HEK293 (cell line): ENCODE measurements around the gene VOPP1.

ENCODE experiments used
- CTCF ChIA-PET: fragments of 350-600 bp; formaldehyde crosslinking; extraction: SDS; loops from one replicate; lab custom pipeline; 2021; ENCODE audit warnings: antibody characterized with exemption; lab: Yijun Ruan, JAX
- POLR2A ChIA-PET: fragments of 300-600 bp; formaldehyde crosslinking; extraction: SDS; loops from one replicate; lab custom pipeline; 2020; ENCODE audit warnings: antibody characterized with exemption, inconsistent platforms; lab: Yijun Ruan, JAX
- H3K27ac ChIP-seq: fragments of 200-500 bp; sonication (Bioruptor generic); 2 replicates; pipeline ENCODE4 v1.5.1; 2014; ENCODE audit warnings: low read depth, low read length, control low read depth, inconsistent platforms; ENCODE audit errors: extremely low read depth
- H3K36me3 ChIP-seq, 2 experiments: fragments of 200-500 bp in 1 of 2; sonication (Bioruptor generic) in 1 of 2; 1 replicate in 1 of 2; 2 replicates in 1 of 2; pipeline ENCODE4 v1.5.1; 2014 to 2017; ENCODE audit warnings: inconsistent platforms in 2 of 2, low read length in 2 of 2; ENCODE audit not compliant: control insufficient read depth in 2 of 2, insufficient read depth in 1 of 2
- H3K4me1 ChIP-seq: fragments of 200-500 bp; sonication (Bioruptor generic); 2 replicates; pipeline ENCODE4 v1.5.1; 2014; ENCODE audit warnings: mild to moderate bottlenecking, low read length, inconsistent platforms; ENCODE audit not compliant: control insufficient read depth, insufficient read depth
- H3K4me3 ChIP-seq: 2 replicates; pipeline ENCODE4 v1.5.1; 2011; ENCODE audit warnings: low read depth, mild to moderate bottlenecking, control low read depth, low read length, moderate library complexity
- H3K9me3 ChIP-seq: fragments of 200-500 bp; sonication (Bioruptor generic); 2 replicates; pipeline ENCODE4 v1.5.1; 2014; ENCODE audit warnings: low read depth, low read length, inconsistent platforms; ENCODE audit not compliant: control insufficient read depth, insufficient read depth
- SP2 ChIP-seq: fragments of 450-650 bp; formaldehyde crosslinking; IDR thresholded peaks from 2 replicates; pipeline ENCODE4 v1.5.1; 2016; ENCODE audit warnings: missing biosample characterization, missing genetic modification characterization
- SP3 ChIP-seq: fragments of 450-650 bp; formaldehyde crosslinking; IDR thresholded peaks from 2 replicates; pipeline ENCODE4 v1.5.1; 2016; ENCODE audit warnings: missing biosample characterization, missing genetic modification characterization
- SP7 ChIP-seq: fragments of 450-650 bp; formaldehyde crosslinking; IDR thresholded peaks from 2 replicates; pipeline ENCODE4 v1.5.1; 2016; ENCODE audit warnings: missing biosample characterization, missing genetic modification characterization
- ZNF10 ChIP-seq: fragments of 450-650 bp; formaldehyde crosslinking; IDR thresholded peaks from 2 replicates; pipeline ENCODE4 v1.5.1; 2017; ENCODE audit warnings: missing biosample characterization, missing genetic modification characterization
- ZNF114 ChIP-seq: fragments of 450-650 bp; formaldehyde crosslinking; IDR thresholded peaks from 2 replicates; pipeline ENCODE4 v1.5.0; 2017; ENCODE audit warnings: missing biosample characterization, missing genetic modification characterization
- ZNF133 ChIP-seq: fragments of 450-650 bp; formaldehyde crosslinking; IDR thresholded peaks from 2 replicates; pipeline ENCODE4 v1.5.1; 2016; ENCODE audit warnings: missing biosample characterization, missing genetic modification characterization
- ZNF138 ChIP-seq: fragments of 450-650 bp; formaldehyde crosslinking; IDR thresholded peaks from 2 replicates; pipeline ENCODE4 v1.5.1; 2016; ENCODE audit warnings: missing biosample characterization, missing genetic modification characterization, borderline replicate concordance
- ZNF146 ChIP-seq: fragments of 450-650 bp; formaldehyde crosslinking; IDR thresholded peaks from 2 replicates; pipeline ENCODE4 v1.5.1; 2016; ENCODE audit warnings: missing biosample characterization, missing genetic modification characterization
- ZNF354C ChIP-seq: fragments of 450-650 bp; formaldehyde crosslinking; IDR thresholded peaks from 2 replicates; pipeline ENCODE4 v1.5.1; 2016; ENCODE audit warnings: missing biosample characterization, missing genetic modification characterization, low read depth, borderline replicate concordance
- ZNF391 ChIP-seq: fragments of 450-650 bp; formaldehyde crosslinking; IDR thresholded peaks from 2 replicates; pipeline ENCODE4 v1.5.1; 2016; ENCODE audit warnings: low read depth, missing biosample characterization, missing genetic modification characterization, borderline replicate concordance
- ZNF433 ChIP-seq: fragments of 450-650 bp; formaldehyde crosslinking; IDR thresholded peaks from 2 replicates; pipeline ENCODE4 v1.5.1; 2016; ENCODE audit warnings: missing biosample characterization, missing genetic modification characterization, low read depth
- ZNF580 ChIP-seq: fragments of 450-650 bp; formaldehyde crosslinking; IDR thresholded peaks from 2 replicates; pipeline ENCODE4 v1.5.1; 2016; ENCODE audit warnings: missing biosample characterization, missing genetic modification characterization
- TF ChIP-seq, protein P1 (sequence below): fragments of 450-650 bp; formaldehyde crosslinking; IDR thresholded peaks from 2 replicates; pipeline ENCODE4 v1.5.1; 2016; ENCODE audit warnings: missing biosample characterization, missing genetic modification characterization
- TF ChIP-seq, protein P2 (sequence below): fragments of 450-650 bp; formaldehyde crosslinking; IDR thresholded peaks from 2 replicates; pipeline ENCODE4 v1.5.1; 2016; ENCODE audit warnings: missing biosample characterization, missing genetic modification characterization
- TF ChIP-seq, protein P3 (sequence below): fragments of 450-650 bp; formaldehyde crosslinking; IDR thresholded peaks from 2 replicates; pipeline ENCODE4 v1.5.1; 2016; ENCODE audit warnings: missing biosample characterization, missing genetic modification characterization
- TF ChIP-seq, protein P4 (sequence below): fragments of 450-650 bp; formaldehyde crosslinking; IDR thresholded peaks from 2 replicates; pipeline ENCODE4 v1.5.1; 2016; ENCODE audit warnings: missing biosample characterization, missing genetic modification characterization, borderline replicate concordance

VOPP1 gene

GRCh38 chr7:55594870-55595269, 22.6 kb upstream of the VOPP1 start:
- Histone ChIP-seq H3K4me1 (no peaks in the 10 kb centered on the region), H3K4me3 (no peak overlapping the region), H3K36me3 (no peaks in the 10 kb centered on the region), H3K27ac (no peak overlapping the region), H3K9me3 (no peaks in the 10 kb centered on the region)
- ChIA-PET POLR2A (no interaction called here), CTCF (interaction anchor here (1.0 kb wide), 1 partner anchor 162 kb away, joined by 3 read pairs; no protein-coding TSS in a partner anchor)
- TF ChIP-seq ZNF114 (tag by site-specific recombination): no peak
- TF ChIP-seq, protein P1, sequence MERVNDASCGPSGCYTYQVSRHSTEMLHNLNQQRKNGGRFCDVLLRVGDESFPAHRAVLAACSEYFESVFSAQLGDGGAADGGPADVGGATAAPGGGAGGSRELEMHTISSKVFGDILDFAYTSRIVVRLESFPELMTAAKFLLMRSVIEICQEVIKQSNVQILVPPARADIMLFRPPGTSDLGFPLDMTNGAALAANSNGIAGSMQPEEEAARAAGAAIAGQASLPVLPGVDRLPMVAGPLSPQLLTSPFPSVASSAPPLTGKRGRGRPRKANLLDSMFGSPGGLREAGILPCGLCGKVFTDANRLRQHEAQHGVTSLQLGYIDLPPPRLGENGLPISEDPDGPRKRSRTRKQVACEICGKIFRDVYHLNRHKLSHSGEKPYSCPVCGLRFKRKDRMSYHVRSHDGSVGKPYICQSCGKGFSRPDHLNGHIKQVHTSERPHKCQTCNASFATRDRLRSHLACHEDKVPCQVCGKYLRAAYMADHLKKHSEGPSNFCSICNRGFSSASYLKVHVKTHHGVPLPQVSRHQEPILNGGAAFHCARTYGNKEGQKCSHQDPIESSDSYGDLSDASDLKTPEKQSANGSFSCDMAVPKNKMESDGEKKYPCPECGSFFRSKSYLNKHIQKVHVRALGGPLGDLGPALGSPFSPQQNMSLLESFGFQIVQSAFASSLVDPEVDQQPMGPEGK (tag by site-specific recombination): no peak
- no peak for TF ChIP-seq SP7
- no peak for TF ChIP-seq SP2
- no peak for TF ChIP-seq ZNF146
- TF ChIP-seq SP3 (tag by site-specific recombination): no peak
- TF ChIP-seq ZNF433 (tag by site-specific recombination): no peak
- TF ChIP-seq ZNF391 (tag by site-specific recombination): no peak
- TF ChIP-seq, protein P2, sequence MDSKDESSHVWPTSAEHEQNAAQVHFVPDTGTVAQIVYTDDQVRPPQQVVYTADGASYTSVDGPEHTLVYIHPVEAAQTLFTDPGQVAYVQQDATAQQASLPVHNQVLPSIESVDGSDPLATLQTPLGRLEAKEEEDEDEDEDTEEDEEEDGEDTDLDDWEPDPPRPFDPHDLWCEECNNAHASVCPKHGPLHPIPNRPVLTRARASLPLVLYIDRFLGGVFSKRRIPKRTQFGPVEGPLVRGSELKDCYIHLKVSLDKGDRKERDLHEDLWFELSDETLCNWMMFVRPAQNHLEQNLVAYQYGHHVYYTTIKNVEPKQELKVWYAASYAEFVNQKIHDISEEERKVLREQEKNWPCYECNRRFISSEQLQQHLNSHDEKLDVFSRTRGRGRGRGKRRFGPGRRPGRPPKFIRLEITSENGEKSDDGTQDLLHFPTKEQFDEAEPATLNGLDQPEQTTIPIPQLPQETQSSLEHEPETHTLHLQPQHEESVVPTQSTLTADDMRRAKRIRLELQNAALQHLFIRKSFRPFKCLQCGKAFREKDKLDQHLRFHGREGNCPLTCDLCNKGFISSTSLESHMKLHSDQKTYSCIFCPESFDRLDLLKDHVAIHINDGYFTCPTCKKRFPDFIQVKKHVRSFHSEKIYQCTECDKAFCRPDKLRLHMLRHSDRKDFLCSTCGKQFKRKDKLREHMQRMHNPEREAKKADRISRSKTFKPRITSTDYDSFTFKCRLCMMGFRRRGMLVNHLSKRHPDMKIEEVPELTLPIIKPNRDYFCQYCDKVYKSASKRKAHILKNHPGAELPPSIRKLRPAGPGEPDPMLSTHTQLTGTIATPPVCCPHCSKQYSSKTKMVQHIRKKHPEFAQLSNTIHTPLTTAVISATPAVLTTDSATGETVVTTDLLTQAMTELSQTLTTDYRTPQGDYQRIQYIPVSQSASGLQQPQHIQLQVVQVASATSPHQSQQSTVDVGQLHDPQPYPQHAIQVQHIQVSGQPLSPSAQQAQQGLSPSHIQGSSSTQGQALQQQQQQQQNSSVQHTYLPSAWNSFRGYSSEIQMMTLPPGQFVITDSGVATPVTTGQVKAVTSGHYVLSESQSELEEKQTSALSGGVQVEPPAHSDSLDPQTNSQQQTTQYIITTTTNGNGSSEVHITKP (tag by site-specific recombination): no peak
- TF ChIP-seq ZNF133: no peak
- no peak for TF ChIP-seq ZNF10
- TF ChIP-seq ZNF138 (tag by site-specific recombination): no peak
- no peak for TF ChIP-seq ZNF580 (tag by site-specific recombination)
- TF ChIP-seq, protein P3, sequence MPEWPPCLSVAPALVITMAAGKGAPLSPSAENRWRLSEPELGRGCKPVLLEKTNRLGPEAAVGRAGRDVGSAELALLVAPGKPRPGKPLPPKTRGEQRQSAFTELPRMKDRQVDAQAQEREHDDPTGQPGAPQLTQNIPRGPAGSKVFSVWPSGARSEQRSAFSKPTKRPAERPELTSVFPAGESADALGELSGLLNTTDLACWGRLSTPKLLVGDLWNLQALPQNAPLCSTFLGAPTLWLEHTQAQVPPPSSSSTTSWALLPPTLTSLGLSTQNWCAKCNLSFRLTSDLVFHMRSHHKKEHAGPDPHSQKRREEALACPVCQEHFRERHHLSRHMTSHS (tag by site-specific recombination): no peak
- TF ChIP-seq, protein P4, sequence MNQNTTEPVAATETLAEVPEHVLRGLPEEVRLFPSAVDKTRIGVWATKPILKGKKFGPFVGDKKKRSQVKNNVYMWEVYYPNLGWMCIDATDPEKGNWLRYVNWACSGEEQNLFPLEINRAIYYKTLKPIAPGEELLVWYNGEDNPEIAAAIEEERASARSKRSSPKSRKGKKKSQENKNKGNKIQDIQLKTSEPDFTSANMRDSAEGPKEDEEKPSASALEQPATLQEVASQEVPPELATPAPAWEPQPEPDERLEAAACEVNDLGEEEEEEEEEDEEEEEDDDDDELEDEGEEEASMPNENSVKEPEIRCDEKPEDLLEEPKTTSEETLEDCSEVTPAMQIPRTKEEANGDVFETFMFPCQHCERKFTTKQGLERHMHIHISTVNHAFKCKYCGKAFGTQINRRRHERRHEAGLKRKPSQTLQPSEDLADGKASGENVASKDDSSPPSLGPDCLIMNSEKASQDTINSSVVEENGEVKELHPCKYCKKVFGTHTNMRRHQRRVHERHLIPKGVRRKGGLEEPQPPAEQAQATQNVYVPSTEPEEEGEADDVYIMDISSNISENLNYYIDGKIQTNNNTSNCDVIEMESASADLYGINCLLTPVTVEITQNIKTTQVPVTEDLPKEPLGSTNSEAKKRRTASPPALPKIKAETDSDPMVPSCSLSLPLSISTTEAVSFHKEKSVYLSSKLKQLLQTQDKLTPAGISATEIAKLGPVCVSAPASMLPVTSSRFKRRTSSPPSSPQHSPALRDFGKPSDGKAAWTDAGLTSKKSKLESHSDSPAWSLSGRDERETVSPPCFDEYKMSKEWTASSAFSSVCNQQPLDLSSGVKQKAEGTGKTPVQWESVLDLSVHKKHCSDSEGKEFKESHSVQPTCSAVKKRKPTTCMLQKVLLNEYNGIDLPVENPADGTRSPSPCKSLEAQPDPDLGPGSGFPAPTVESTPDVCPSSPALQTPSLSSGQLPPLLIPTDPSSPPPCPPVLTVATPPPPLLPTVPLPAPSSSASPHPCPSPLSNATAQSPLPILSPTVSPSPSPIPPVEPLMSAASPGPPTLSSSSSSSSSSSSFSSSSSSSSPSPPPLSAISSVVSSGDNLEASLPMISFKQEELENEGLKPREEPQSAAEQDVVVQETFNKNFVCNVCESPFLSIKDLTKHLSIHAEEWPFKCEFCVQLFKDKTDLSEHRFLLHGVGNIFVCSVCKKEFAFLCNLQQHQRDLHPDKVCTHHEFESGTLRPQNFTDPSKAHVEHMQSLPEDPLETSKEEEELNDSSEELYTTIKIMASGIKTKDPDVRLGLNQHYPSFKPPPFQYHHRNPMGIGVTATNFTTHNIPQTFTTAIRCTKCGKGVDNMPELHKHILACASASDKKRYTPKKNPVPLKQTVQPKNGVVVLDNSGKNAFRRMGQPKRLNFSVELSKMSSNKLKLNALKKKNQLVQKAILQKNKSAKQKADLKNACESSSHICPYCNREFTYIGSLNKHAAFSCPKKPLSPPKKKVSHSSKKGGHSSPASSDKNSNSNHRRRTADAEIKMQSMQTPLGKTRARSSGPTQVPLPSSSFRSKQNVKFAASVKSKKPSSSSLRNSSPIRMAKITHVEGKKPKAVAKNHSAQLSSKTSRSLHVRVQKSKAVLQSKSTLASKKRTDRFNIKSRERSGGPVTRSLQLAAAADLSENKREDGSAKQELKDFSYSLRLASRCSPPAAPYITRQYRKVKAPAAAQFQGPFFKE (tag by site-specific recombination): no peak
- TF ChIP-seq ZNF354C (tag by site-specific recombination): no peak
